OCI-LY7 (cell line): ENCODE results near the gene PRPF40B. TPM values are rescaled to one million over a fixed set of nuclear protein-coding genes. Genes with fewer than 3 reads are reported as not detected.

Experiments
- BruUV-seq: library from RNA; stranded (reverse); fragments of 400-500 nt; replicated peaks from 2 replicates; lab custom pipeline; 2021; lab: Mats Ljungman, UMichigan
- CTCF ChIA-PET: fragments of 300-600 bp; sonication (Branson Sonifier 250); formaldehyde crosslinking; loops from one replicate; lab custom pipeline; 2022; ENCODE audit warnings: antibody characterized with exemption; ENCODE audit not compliant: unreplicated experiment; lab: Charles Lee
- POLR2A ChIA-PET: fragments of 300-600 bp; sonication (Branson Sonifier 250); formaldehyde crosslinking; loops from one replicate; lab custom pipeline; 2022; ENCODE audit warnings: antibody characterized with exemption; lab: Charles Lee
- DNase-seq: peaks from one replicate; pipeline ENCODE4 v3.0.0-alpha.2; 2015; ENCODE audit warnings: low spot score
- H2AFZ ChIP-seq: fragments of 200-600 bp; sonication (generic), shearing (Covaris generic); 2 replicates; pipeline ENCODE4 v1.6.1; 2014; ENCODE audit warnings: mild to moderate bottlenecking, antibody characterized with exemption, low read length, moderate library complexity
- H3K27ac ChIP-seq: fragments of 200-600 bp; sonication (generic); 2 replicates; pipeline ENCODE4 v1.5.1; 2014; ENCODE audit warnings: mixed run types, low read depth, mild to moderate bottlenecking, moderate library complexity, low read length, inconsistent platforms; ENCODE audit not compliant: poor library complexity, severe bottlenecking
- H3K36me3 ChIP-seq: fragments of 200-600 bp; sonication (generic); 2 replicates; pipeline ENCODE4 v1.6.1; 2014; ENCODE audit warnings: mild to moderate bottlenecking, antibody characterized with exemption, low read length, moderate library complexity, mixed read lengths; ENCODE audit not compliant: insufficient read depth
- H3K4me1 ChIP-seq: fragments of 200-600 bp; sonication (generic); 2 replicates; pipeline ENCODE4 v1.5.1; 2014; ENCODE audit warnings: mild to moderate bottlenecking, low read length; ENCODE audit not compliant: insufficient read depth, poor library complexity, severe bottlenecking
- H3K4me2 ChIP-seq: fragments of 200-600 bp; sonication (generic); 2 replicates; pipeline ENCODE4 v1.6.1; 2014; ENCODE audit warnings: mild to moderate bottlenecking, low read length
- H3K4me3 ChIP-seq: fragments of 200-600 bp; sonication (generic); 2 replicates; pipeline ENCODE4 v1.5.1; 2014; ENCODE audit warnings: mild to moderate bottlenecking, low read depth, low read length; ENCODE audit not compliant: poor library complexity, severe bottlenecking
- H3K79me2 ChIP-seq: fragments of 200-600 bp; sonication (generic); 2 replicates; pipeline ENCODE4 v1.6.1; 2016; ENCODE audit warnings: low read depth, mild to moderate bottlenecking, low read length, moderate library complexity, mixed read lengths; ENCODE audit not compliant: insufficient read depth
- H3K9me2 ChIP-seq: fragments of 200-600 bp; sonication (generic); 2 replicates; pipeline ENCODE4 v1.6.1; 2016; ENCODE audit warnings: mild to moderate bottlenecking, low read length, mixed read lengths; ENCODE audit not compliant: insufficient read depth
- H3K9me3 ChIP-seq: fragments of 200-600 bp; sonication (generic); 2 replicates; pipeline ENCODE4 v1.6.1; 2014; ENCODE audit warnings: mild to moderate bottlenecking, mixed run types, low read length, mixed read lengths
- H4K20me1 ChIP-seq: fragments of 200-600 bp; sonication (generic); 2 replicates; pipeline ENCODE4 v1.6.1; 2014; ENCODE audit warnings: mild to moderate bottlenecking, antibody characterized with exemption, low read length, moderate library complexity, mixed read lengths; ENCODE audit not compliant: insufficient read depth
- EZH2phosphoT487 ChIP-seq: fragments of 200-600 bp; sonication (generic); IDR thresholded peaks from 2 replicates; pipeline ENCODE4 v1.6.1; 2018; ENCODE audit warnings: low read depth, borderline replicate concordance, mild to moderate bottlenecking, mixed run types, antibody characterized with exemption, low read length, moderate library complexity, mixed read lengths
- intact Hi-C: fragments of 100-400 bp; cut with micrococcal nuclease; formaldehyde crosslinking; loops from one replicate; pipeline ENCODE4 v1.10.0; 2022; ENCODE audit not compliant: unreplicated experiment
- total RNA-seq, 2 experiments: library from RNA; depleted of rRNA in 1 of 2; stranded (reverse); fragments of >200 nt in 1 of 2; shearing (Covaris generic) in 1 of 2; gene quantifications; 2 replicates each; pipeline ENCODE4 v1.2.3, GENCODE V29; 2014 to 2022
- TF ChIP-seq, protein P1 (sequence below): fragments of 200-600 bp; sonication (generic); conservative IDR thresholded peaks from 2 replicates; pipeline ENCODE4 v1.5.1; 2014; ENCODE audit warnings: mild to moderate bottlenecking, antibody characterized with exemption, low read length, moderate library complexity, mixed read lengths

The PRPF40B gene
- total RNA-seq, 2 experiments from 2014 or later, result 11.3 to 26.3 TPM

DNA sequence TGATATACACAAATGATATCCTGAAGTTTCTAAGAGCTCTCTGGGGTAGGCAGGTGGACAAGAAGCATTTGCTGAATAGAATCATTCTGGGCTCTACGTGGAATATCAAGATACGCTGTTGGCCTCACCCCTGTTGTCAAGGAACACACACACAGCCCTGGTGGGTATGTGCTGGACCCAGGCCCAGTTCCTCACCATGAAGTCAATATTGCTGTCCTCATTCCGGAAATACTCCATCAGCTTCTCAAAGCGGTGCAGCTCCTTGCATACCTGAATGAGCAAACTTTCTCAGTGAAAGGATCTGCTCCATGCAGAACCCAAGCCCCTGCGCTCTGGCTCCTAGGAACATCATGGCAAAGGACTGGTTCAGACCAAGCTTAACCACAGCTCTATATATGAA lies 31.4 kb downstream of the PRPF40B start:
- Histone ChIP-seq H3K4me3 (no peak overlapping the region), H3K36me3 (peaks cover 64% of the 10 kb centered on the region), H3K27ac (no peak overlapping the region), H3K4me2 (no peak overlapping the region), H2AFZ (no peak overlapping the region), H3K9me2 (no peaks in the 10 kb centered on the region), H3K4me1 (peaks cover 7% of the 10 kb centered on the region), H3K9me3 (no peaks in the 10 kb centered on the region), H4K20me1 (no peaks in the 10 kb centered on the region), H3K79me2 (no peaks in the 10 kb centered on the region)
- no TSS peak for BruUV-seq
- TF ChIP-seq EZH2phosphoT487, result no peak
- TF ChIP-seq, protein P1, sequence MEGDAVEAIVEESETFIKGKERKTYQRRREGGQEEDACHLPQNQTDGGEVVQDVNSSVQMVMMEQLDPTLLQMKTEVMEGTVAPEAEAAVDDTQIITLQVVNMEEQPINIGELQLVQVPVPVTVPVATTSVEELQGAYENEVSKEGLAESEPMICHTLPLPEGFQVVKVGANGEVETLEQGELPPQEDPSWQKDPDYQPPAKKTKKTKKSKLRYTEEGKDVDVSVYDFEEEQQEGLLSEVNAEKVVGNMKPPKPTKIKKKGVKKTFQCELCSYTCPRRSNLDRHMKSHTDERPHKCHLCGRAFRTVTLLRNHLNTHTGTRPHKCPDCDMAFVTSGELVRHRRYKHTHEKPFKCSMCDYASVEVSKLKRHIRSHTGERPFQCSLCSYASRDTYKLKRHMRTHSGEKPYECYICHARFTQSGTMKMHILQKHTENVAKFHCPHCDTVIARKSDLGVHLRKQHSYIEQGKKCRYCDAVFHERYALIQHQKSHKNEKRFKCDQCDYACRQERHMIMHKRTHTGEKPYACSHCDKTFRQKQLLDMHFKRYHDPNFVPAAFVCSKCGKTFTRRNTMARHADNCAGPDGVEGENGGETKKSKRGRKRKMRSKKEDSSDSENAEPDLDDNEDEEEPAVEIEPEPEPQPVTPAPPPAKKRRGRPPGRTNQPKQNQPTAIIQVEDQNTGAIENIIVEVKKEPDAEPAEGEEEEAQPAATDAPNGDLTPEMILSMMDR, result no peak
- intact Hi-C loops, result no loop called here
- ChIA-PET POLR2A (interaction anchor here (0.6 to 3.8 kb wide), 6 partner anchors 8 to 94 kb away, joined by 3 to 15 read pairs (median 4); no protein-coding TSS in a partner anchor), CTCF (no interaction called here)
- no peak for DNase-seq

GRCh38 chr12:49655595-49656236 lies 32.4 kb downstream of the PRPF40B start:
- intact Hi-C loops, result no loop called here
- Histone ChIP-seq H3K4me3 (no peak overlapping the region), H3K4me1 (peaks cover 15% of the 10 kb centered on the region), H2AFZ (no peak overlapping the region), H3K9me3 (no peaks in the 10 kb centered on the region), H3K27ac (no peak overlapping the region), H3K4me2 (no peak overlapping the region), H3K79me2 (no peaks in the 10 kb centered on the region), H3K36me3 (peaks cover 62% of the 10 kb centered on the region), H4K20me1 (no peaks in the 10 kb centered on the region), H3K9me2 (no peaks in the 10 kb centered on the region)
- ChIA-PET POLR2A (interaction anchor here (3.7 to 3.8 kb wide), 2 partner anchors 7 to 48 kb away, joined by 14 to 15 read pairs; no protein-coding TSS in a partner anchor), CTCF (no interaction called here)
- BruUV-seq, result no TSS peak
- DNase-seq, result no peak
- TF ChIP-seq, protein P1, result no peak
- TF ChIP-seq EZH2phosphoT487, result no peak

GRCh38 chr12:49658276-49658675 lies 34.9 kb downstream of the PRPF40B start:
- no peak overlapping the region for H2AFZ ChIP-seq
- DNase-seq, result no peak
- intact Hi-C loops, result no loop called here
- H3K9me3 ChIP-seq, result no peaks in the 10 kb centered on the region
- peaks cover 34% of the 10 kb centered on the region for H3K4me1 ChIP-seq
- H3K4me2 ChIP-seq, result no peak overlapping the region
- H3K79me2 ChIP-seq, result no peaks in the 10 kb centered on the region
- ChIA-PET POLR2A (interaction anchor here (0.7 kb wide), 1 partner anchor 24 kb away, joined by 4 read pairs; no protein-coding TSS in a partner anchor), CTCF (interaction anchor here (0.8 kb wide), 1 partner anchor 35 kb away, joined by 3 read pairs; the partner anchor contains the start of gene PRPF40B)
- no TSS peak for BruUV-seq
- no peaks in the 10 kb centered on the region for H3K9me2 ChIP-seq
- peaks cover 66% of the 10 kb centered on the region for H3K36me3 ChIP-seq
- H4K20me1 ChIP-seq, result no peaks in the 10 kb centered on the region
- TF ChIP-seq, protein P1, result no peak
- no peak for TF ChIP-seq EZH2phosphoT487
- H3K27ac ChIP-seq, result no peak overlapping the region
- H3K4me3 ChIP-seq, result no peak overlapping the region
